ENCODE measurements around the gene CBX5. TPM values are rescaled to one million over a fixed set of nuclear protein-coding genes. Genes with fewer than 3 reads are reported as not detected.

CBX5 gene
- total and polyA plus RNA-seq, 9 of the 15 experiments (the other 6 are each of a cell fraction or from before 2014, with no cell fraction given): 32.6 to 102 (median 59.2) TPM

GRCh38 chr12:54225666-54226065, 54.3 kb downstream of the CBX5 start:
- no peak overlapping the region for H3K4me2 ChIP-seq (ENCODE audit: insufficient read depth, low read length)
- H3K9ac ChIP-seq (ENCODE audit: insufficient read depth in 1 of 2, low read depth in 2 of 2, low read length in 2 of 2): no peak overlapping the region
- no peaks in the 10 kb centered on the region for H3K79me2 ChIP-seq (ENCODE audit: control insufficient read depth, insufficient read depth, low read length)
- no peaks in the 10 kb centered on the region; the same call in 2 of the 3 replicates for H3K36me3 ChIP-seq (ENCODE audit: control insufficient read depth, insufficient read depth, low read length)
- no TSS peak for BruUV-seq (replicated peaks)
- ChIA-PET POLR2A (interaction anchor here (0.5 to 1.1 kb wide), 2 partner anchors 40 to 133 kb away, joined by 3 to 4 read pairs; no protein-coding TSS in a partner anchor), CTCF (ENCODE audit: low intra/inter-chr PET ratio) (interaction anchor here (0.8 kb wide), 1 partner anchor 143 kb away, joined by 3 read pairs; no protein-coding TSS in a partner anchor)
- no peaks in the 10 kb centered on the region for H3K27me3 ChIP-seq (ENCODE audit: control insufficient read depth in 2 of 2, insufficient read depth in 2 of 2, low read length in 2 of 2)
- no peak for DNase-seq (ENCODE audit: extremely low read depth in 1 of 4, low spot score in 3 of 4)
- H2AFZ ChIP-seq (ENCODE audit: low read depth, low read length): no peak overlapping the region
- no peaks in the 10 kb centered on the region for H4K20me1 ChIP-seq (replicated peaks; ENCODE audit: control insufficient read depth, insufficient read depth, low read length)
- H3K4me1 ChIP-seq (replicated peaks in 1 of 2; ENCODE audit: control insufficient read depth in 2 of 2, insufficient read depth in 2 of 2, low read length in 2 of 2): peaks cover 10 to 30% of the 10 kb centered on the region in 2 experiments; a peak in 4 of 5 replicates
- H3K9me3 ChIP-seq (replicated peaks; ENCODE audit: control insufficient read depth, insufficient read depth, low read depth, low read length): no peaks in the 10 kb centered on the region
- intact Hi-C loops (cut with micrococcal nuclease): no loop called here
- in situ Hi-C loops (cut with MboI): no loop called here
- H3K27ac ChIP-seq (ENCODE audit: extremely low read depth, low read depth, low read length): no peak overlapping the region
- H3K4me3 ChIP-seq: no peak overlapping the region
- FAIRE-seq: no peak
- no peak for ATAC-seq
- TF ChIP-seq MXD1 (CRISPR knock-in tag; IDR thresholded peaks at IDR 0.05; ENCODE audit: borderline replicate concordance, poor library complexity, severe bottlenecking) (no peak), SFPQ (IDR thresholded peaks at IDR 0.05; ENCODE audit: low read depth, low read length) (no peak), ZNF395 (CRISPR knock-in tag; IDR thresholded peaks at IDR 0.05) (no peak), ZNF764 (CRISPR knock-in tag; IDR thresholded peaks at IDR 0.05; ENCODE audit: low read depth) (no peak), POLR3A (IDR thresholded peaks at IDR 0.05; ENCODE audit: borderline replicate concordance, extremely low read depth, insufficient read depth, insufficient read length) (no peak), CEBPG (CRISPR knock-in tag; IDR thresholded peaks at IDR 0.05) (no peak), CEBPG (tag; conservative IDR thresholded peaks at IDR 0.05 in 1 of 2, IDR thresholded peaks at IDR 0.05 in 1 of 2) (no peak)
- H3K9me1 ChIP-seq (ENCODE audit: control insufficient read depth, insufficient read depth, low read length): no peaks in the 10 kb centered on the region
- 54% methylated on average over 1 of the region's 1 CpG for WGBS (ENCODE audit: insufficient coverage, low coverage, missing lambda C conversion rate)
